GM12875 (cell line): ENCODE data around the gene FAM110A.

Experiments used
- H3K4me3 ChIP-seq: one replicate; pipeline ENCODE4 v1.5.1; 2011; ENCODE audit warnings: low read depth, low read length, control low read depth
- TF ChIP-seq, protein P1 (sequence below): IDR thresholded peaks from 2 replicates; pipeline ENCODE4 v1.5.1; 2011; ENCODE audit warnings: low read depth, mild to moderate bottlenecking, control low read depth, inconsistent platforms, low read length, moderate library complexity, borderline replicate concordance; ENCODE audit not compliant: insufficient read depth

FAM110A gene

DNA sequence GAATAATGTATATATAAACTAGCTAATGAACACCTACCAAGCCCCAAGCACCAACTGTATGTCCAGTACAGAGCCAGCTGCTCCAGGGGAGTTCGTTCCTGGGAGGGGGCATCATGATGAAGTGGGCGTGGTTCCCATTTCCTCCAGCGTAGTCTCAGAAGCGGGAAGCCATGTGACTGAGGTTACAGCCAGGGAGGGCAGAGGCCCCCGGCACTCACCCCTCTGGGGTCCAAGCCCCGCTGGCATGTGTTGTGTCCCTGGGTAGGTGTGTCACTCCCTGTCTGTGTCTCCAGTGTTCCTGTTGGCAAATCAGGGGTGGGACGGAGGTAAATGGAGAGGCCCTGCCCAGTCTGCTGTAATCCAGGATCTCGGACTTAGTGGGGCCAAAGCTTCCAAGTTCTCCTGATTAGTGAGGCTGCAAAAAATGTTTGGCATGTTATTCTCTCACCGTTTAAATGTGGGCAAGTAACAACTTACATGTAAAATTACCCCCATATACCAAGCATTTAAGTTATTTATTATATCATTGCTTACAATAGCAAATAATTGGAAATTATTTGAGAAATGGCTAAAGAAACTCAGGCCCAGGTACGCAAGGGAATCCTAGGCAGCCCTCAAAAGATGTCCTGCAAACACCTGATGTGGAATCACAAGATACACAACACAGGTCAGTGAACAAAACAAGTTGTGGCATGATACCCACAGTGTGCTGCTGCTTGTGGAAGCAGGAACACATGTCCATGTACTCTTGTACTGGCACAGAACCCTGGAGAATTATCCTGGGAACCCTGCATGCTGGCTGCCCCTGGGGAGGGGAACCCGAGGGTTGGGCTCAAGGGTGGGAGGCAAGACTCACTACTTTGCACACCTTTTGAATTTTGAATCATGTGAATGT lies 22.2 kb downstream of the FAM110A start:
- TF ChIP-seq, protein P1, sequence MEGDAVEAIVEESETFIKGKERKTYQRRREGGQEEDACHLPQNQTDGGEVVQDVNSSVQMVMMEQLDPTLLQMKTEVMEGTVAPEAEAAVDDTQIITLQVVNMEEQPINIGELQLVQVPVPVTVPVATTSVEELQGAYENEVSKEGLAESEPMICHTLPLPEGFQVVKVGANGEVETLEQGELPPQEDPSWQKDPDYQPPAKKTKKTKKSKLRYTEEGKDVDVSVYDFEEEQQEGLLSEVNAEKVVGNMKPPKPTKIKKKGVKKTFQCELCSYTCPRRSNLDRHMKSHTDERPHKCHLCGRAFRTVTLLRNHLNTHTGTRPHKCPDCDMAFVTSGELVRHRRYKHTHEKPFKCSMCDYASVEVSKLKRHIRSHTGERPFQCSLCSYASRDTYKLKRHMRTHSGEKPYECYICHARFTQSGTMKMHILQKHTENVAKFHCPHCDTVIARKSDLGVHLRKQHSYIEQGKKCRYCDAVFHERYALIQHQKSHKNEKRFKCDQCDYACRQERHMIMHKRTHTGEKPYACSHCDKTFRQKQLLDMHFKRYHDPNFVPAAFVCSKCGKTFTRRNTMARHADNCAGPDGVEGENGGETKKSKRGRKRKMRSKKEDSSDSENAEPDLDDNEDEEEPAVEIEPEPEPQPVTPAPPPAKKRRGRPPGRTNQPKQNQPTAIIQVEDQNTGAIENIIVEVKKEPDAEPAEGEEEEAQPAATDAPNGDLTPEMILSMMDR: no peak
- no peak overlapping the region for H3K4me3 ChIP-seq

DNA sequence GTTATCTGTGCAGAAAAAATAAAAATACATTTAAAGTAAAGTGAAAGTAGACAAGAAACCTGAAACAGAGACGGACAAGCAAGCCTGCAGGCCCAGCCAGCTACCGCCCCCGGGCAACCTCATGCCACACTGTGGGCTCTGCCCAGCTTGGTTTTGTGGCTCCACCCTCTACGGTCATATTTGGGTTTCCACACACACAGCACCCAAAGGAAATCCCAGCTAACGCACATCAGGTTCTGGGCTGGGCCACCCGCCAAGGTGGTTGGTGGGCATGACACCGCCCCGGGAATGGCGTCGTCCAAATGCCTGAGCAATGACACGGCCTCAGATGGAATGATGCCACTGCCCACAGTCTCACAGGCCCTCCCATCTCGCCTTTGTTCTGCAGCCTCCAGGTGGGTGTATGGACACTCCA lies 22.9 kb downstream of the FAM110A start:
- TF ChIP-seq, protein P1: no peak
- no peak overlapping the region for H3K4me3 ChIP-seq

DNA sequence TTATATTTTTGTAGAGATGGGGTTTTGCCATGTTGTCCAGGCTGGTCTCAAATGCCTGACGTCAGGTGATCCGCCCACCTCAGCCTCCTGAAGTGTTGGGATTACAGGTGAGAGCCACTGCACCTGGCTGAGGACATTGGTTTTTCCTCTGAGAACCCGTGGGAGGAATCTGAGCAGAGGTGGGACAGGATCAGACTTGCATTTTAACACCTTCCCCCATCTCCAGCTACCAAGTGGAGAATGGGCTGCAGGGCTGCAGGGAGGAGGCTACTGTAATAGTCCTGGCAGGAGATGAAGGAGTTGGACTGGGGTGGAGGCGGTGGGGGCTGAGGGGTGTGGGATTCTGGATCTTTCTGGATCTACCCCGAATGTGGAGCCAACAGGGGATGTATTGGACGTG lies 24.5 kb downstream of the FAM110A start:
- TF ChIP-seq, protein P1: no peak
- no peak overlapping the region for H3K4me3 ChIP-seq

DNA sequence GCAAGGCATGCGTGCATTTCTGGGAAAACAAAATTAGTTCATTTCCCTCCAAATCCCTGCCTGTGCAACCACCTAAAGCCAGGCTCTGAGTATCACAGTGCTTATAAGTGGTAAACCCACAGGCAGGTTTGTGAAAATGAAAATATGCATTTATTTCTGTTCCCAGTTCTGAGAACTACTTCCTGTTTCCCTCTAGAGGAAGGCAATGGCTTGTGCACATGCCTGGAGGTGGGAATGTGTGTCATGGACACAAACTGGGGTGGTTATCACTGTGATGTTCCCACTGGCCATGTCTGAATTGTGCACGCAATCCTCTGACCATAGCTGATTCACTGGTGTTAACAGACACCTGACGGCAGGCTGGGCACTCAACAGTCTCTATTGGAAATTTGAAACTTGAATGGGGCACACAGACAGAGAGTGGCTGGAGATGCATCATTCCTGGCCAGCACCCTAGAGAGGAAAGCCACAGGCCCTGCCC lies 26.3 kb downstream of the FAM110A start:
- H3K4me3 ChIP-seq: no peak overlapping the region
- TF ChIP-seq, protein P1: no peak

DNA sequence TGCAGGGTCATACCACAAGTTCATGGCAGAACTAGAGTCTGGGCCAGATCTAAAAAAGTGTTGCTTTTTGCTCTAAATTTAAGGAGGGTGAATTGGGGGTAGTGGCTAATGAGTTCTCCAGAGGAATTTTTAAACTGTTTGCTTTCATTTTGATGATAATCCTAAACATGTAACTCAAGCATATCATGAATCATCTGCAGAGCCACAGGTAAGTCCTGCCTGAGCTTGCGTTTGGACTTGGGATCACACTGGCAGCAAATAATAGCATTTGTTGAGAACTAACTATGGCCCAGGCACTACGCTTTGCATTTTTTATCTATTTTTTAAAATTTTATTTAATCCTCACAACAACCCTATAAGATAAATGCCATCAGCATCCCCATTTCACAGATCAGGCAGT lies 27.4 kb downstream of the FAM110A start:
- TF ChIP-seq, protein P1: no peak
- H3K4me3 ChIP-seq: no peak overlapping the region

DNA sequence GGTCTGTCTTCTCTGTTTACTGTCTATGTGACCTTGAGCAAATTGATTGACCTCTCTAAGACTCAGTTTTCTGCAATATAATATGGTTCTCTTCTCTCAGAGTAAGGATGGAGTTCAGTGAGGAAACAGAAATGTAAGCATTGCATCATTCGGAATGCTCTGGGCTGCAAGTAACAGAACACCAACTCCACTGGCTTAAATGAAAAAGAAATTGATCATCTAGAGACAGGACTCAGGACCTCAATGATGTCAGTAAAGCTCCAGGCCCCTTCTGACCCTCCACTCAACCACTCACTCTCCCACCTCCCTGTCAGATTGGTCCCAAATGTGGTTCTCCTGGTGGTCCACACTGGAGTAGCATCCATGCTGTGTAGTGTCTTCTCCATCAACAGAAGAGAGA lies 31.9 kb downstream of the FAM110A start:
- TF ChIP-seq, protein P1: no peak
- H3K4me3 ChIP-seq: no peak overlapping the region

DNA sequence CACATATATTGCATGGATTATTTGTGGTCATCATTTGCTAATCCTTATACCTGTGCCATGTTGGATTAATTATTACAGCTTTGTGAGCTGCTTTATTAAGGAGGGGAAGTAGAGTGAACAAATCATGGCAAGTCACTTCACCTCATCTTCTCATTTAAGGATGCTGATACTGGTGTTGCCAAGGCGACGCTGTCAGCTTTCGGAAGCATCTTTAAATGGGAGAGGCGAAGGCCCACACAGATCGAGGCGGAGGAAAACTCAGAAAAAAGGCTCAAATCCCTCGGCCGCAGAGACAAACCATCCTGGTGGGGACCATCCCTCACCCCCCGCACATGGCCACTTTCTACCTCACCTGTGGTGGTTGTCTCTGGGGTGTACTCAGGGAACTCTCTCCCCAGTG lies 34.8 kb downstream of the FAM110A start:
- TF ChIP-seq, protein P1: no peak
- H3K4me3 ChIP-seq: no peak overlapping the region
